CD4-positive, alpha-beta T cell treated with Interleukin-21 for 1 hour (primary cell): ENCODE measurements around the gene PDE8A.
"Not testable (repeated sequence)": the region's sequence is repeated elsewhere in the genome, so short reads cannot be mapped to it uniquely, and the experiment has no call there.

Experiments used
- DNase-seq: peaks from one replicate; pipeline ENCODE4 v3.0.0-alpha.2; 2020

Gene PDE8A

DNA sequence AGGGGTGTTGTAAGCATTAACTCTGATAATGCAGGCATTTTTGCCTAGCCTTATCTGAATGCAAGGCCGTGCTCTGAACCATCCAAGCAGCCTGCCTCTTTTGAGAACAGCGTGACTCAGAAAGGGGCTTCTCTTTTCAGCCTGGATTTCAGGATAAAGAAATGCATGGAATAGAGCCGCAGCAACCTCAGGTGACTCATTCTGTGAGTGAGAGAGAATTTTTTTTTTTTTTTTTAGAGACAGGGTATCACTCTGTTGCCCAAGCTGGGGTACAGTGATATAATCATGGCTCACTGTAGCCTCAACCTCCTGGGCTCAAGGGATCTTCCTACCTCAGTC lies 20.6 kb upstream of the PDE8A start:
- no peak for DNase-seq

DNA sequence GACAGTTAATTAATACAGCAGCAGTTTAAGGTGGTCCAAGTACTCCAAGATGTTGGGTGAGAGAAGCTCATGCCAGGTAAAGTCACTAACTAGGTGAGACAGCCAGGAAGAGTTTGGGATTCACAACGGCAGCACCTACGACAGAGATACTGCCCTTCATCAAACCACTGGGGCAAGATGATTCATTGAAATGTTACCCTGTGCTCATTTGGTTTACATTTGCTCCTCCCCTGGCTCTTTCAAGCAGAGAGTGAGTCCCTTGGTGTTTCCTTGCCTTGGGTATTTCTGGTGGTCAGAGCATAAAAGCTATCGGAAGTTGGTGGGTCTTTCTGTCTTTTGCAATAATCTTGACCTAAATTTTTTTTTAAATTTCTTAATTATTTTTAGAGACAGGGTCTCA lies 19.9 kb upstream of the PDE8A start:
- DNase-seq: no peak

- DNase-seq: no peak
Measured at GRCh38 chr15:84962955-84963354, 18.7 kb upstream of the PDE8A start.

DNA sequence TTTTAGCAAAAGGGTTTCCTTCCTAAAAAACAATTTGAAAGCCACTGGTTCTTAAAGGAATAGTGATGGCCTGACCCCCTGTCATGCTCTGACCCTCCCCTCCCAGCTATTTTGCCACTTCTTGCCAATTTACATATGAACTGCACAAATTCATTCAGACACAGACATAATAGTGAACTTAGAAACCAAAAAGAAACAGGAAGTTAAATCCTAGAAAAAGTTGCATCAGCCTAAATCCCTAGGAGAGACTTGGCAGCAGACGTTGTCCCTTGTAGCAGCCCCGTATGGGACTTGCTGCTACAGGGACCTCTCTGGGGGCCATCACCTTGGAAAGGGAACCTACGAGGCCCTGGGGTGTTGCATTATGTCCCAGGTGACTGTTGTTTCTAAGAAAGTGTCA lies 14.3 kb upstream of the PDE8A start:
- DNase-seq: no peak

DNA sequence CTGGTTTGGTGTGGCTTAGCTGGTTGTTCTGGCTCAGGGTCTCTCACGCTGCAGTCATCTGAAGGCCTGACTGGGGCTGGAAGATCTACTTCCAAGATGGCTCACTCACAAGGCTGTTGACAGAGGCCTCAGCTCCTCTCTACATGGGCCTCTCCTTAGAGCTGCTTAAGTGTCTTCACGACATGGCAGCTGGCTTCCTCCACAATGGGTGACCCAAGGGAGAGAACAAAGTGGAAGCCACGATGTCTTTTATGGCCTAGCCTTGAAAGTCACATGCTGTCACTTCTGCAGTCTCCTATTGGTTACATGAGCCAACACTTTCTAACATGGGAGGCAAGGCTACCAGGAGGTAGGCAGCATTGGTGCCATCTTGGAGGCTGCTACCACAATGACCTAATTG lies 13.4 kb upstream of the PDE8A start:
- no peak for DNase-seq

DNA sequence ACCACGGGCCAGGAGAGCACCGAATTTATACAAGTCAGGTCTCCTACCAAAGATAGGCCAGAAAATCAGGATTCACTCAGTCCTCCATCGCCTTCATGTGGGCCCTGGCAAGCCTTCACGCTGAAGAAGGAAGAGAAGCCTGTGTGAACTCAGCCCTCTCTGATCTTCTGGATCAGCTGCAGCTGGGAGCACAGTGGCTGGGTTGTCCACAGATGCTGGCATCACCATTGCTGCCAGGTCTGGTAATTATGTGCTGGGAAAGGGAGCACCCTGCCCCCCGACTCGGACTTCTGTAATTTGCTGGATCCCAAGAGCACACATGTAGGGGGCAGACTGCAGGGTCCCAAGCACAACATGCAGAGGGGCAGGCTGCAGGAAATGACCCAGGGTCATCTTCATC lies 12.4 kb upstream of the PDE8A start:
- no peak for DNase-seq

GRCh38 chr15:84970843-84971242 lies 10.8 kb upstream of the PDE8A start:
- DNase-seq: no peak

DNA sequence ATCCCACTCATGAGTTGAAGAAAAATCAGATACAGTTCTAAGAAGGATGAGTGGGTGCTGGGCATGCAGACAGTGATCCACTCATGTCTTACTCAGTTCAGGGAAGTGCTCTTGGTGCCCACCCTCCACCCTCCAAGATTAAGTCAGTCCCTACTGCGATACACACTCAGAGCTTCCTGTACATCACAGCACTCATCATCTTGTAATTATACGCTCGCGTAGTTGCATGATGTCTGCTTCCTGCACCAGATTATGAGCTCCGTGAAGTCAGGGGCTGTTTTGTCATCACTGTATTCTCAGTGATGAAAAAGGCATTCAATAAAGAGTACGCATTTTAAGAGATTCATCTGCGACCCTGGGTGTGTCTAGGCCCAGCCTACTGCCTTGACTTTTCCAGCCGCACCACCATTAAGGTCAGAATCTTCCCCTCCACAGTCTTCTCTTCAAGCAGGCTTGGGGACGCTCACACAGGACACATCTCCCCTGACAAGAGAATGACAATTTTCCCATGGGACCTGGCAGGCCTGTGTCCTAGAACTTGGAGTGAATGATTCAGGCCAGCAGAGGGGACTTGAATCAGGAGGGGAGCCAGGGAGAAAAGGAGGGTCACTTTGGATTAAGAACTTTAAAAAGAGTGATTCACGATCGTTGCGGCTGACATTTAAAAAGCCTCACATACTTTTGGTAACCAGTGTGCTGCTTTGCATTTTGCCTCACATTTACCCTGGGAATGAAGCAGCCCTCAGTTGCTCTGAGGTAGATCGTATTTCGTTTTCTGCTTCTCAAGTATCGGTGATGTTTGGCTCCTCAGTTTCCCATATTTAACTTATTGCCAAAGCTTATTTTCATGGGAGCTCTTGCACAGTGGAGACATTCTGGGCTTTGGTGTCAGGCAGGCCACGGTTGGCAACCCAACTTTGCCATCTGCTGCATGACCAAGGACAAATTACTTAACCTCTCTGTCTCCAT lies 7.9 kb upstream of the PDE8A start:
- DNase-seq: no peak

- no peak for DNase-seq
Measured at GRCh38 chr15:84975871-84976351, 5.7 kb upstream of the PDE8A start.

DNA sequence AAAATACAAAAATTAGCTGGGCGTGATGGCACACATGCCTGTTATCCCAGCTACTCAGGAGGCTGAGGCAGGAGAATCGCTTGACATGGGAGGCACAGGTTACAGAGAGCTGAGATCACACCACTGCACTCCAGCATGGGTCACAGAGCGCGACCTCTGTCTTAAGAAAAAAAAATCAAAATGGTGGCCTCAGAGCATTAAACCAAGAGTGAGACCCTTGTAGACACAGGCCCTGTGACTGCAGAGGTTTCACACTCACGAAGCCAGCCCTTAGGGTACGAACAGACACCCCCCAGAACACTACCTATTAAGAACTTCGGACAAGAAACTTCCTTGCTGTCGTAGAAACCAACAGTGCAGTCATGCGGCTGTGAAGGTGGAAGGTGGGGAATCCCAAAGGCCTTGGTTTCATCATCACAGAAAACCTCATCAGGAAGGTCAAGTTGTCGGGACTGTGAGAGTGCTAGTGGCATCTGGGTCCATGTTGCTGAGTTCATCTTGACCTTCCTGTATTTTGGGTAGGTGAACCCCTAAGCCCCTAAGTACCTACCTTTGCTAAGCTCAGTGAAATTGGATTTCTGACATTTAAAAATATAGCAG lies 4.8 kb upstream of the PDE8A start:
- no peak for DNase-seq

DNA sequence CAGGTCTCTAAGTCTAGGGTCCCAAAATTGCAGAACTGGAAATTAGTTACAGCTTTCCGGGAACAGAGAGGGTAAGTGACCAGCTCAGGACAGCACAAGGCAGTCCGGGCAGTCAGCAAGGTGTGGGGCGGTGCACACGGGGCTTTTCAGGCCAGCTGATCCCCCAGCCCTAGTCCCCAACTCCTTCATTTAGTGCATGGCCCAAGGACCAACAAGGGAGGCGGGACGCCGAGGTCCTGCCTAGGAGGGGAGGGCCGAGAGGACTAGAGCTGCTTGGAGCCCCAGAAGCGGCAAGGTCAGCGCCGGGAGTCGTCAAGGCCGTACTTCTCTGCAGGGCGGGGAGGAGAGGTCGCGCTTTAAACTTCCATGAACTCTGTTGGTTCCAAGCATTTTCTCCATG lies 2.0 kb upstream of the PDE8A start:
- DNase-seq: no peak

- peak; percentile 88 for DNase-seq
Measured at GRCh38 chr15:84980196-84981053, 1.2 kb upstream of the PDE8A start.

- DNase-seq: peak; percentile 97
Measured at GRCh38 chr15:84981054-84981710, 474 bp upstream of the PDE8A start.

DNA sequence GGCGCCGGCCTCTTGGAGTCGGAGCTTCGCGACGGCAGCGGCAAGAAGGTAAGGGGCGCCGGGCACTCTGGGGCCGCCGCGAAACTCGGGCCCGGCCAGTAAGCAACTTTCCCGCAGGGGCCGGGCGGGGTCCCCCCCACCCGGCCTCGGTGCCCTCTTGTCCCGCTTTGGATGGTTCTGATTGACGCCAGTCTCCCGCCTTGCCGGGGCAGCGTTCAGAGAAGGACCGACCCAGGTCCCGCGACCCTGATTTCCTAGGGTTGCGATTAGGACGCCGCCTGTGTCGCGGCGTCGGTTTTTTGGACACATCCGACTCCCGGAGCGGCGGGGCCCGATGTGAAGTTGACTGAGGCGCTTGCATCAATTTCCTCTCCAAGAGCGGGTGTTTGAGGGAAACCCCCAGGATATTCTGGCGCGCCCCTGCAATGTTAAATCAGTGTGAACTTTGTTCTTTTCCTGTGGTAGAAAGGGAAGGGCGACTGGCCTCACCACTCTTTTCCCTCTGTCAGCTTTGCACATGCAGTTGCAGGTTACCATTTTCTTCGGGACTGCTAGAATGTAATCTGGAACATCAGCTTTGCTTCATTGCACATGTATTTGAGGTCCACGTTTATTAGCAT lies 755 bp downstream of the PDE8A start:
- peak; percentile 69 for DNase-seq

- no peak for DNase-seq
Measured at GRCh38 chr15:84983294-84983693, 1.6 kb downstream of the PDE8A start.

- no peak for DNase-seq
Measured at GRCh38 chr15:84983711-84984110, 2.1 kb downstream of the PDE8A start.

GRCh38 chr15:84985158-84985557 lies 3.5 kb downstream of the PDE8A start:
- no peak for DNase-seq

DNA sequence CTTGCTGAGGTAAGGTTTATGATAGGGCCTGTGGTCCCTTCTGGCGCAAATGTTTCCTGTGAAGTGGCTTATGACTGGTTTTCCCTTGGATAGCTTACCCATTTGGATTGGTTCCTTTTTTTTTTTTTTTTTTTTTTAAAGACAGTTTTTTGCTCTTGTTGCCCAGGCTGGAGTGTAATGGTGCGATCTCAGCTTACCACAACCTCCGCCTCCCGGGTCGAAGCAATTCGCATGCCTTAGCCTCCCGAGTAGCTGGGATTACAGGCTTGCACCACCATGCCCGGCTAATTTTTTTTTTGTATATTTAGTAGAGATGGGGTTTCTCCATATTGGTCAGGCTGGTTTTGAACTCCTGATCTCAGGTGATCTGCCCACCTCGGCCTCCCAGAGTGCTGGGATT lies 5.7 kb downstream of the PDE8A start:
- DNase-seq: not testable (repeated sequence)

DNA sequence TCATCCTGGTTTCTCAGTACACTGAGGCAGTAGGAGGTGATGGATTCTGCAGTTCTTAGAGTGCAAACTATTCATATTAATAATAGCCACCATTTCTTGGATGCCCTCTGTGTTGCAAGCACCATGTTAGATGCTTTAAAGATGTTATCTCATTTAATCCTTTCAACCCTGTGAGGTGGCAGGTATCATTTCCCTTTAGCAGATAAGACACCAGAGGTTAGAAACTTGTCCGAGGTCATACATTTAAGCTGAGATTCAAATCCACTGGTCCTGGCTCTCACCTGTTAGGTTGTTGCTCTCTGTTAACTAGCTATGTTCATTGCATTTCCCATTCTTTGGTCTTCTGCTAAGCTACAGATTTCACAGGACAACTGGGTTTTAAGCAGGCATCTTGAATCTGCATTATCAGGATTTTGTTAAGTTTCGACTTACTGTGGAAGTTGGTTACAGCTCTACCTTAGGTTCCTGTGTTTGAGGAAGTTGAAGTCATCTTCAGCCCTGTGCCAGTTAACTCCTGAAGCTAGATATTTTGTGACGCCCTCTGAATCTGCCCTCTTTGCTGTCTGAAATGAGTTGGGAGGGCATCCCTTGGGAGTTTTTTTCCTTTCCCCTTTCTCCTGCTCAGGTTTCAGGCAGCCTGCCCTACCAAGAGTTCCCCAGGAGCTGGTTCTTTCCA lies 6.4 kb downstream of the PDE8A start:
- peak; percentile 13 for DNase-seq

GRCh38 chr15:84988909-84989644 lies 7.4 kb downstream of the PDE8A start:
- no peak for DNase-seq

DNA sequence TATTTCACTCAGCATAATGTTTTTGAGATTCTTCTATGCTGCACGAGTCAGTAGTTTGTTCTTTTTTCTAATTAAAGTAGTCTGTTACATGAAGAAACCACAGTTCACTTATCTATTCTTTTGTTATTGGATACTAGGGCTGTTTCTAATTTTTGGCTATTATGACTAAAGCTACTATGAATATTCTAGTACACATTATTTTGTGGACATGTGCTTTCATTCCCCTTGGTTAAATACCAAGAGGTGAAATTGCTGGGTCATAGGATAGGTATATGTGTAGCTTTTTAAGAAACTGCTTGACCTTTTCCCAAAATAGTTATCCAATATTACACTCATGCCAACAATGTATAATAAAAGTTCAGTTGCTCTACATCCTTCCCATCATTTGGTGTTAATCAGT lies 8.9 kb downstream of the PDE8A start:
- no peak for DNase-seq
